Lower leg skin (tissue), 3 donors: Measurements from ENCODE around the gene RARB.

Experiments used
- CTCF ChIP-seq, 3 donors: fragments of 450-650 bp; IDR thresholded peaks; one replicate each; pipeline ENCODE4 v1.5.1; 2016; ENCODE audit warnings: antibody characterized with exemption in 3 of 3, mild to moderate bottlenecking in 3 of 3, moderate library complexity in 2 of 3
- POLR2A ChIP-seq, 2 donors: fragments of 450-650 bp; IDR thresholded peaks; one replicate each; pipeline ENCODE4 v1.6.1; 2016 to 2017; ENCODE audit warnings: antibody characterized with exemption in 2 of 2, mild to moderate bottlenecking in 1 of 2, moderate library complexity in 1 of 2

- TF ChIP-seq POLR2A (IDR thresholded peaks at IDR 0.05) (no peak), CTCF (IDR thresholded peaks at IDR 0.05) (no peak)
Observed at GRCh38 chr3:25552251-25552650, 124.2 kb downstream of the RARB start.
